NCI-H2196 treated with DMSO at 0.1 percent for 48 hours (cell line): ENCODE data around the gene PRKCA.

Experiments used
- DNase-seq: peaks from one replicate; lab custom pipeline; 2025; ENCODE audit not compliant: unreplicated experiment; lab: John Stamatoyannopoulos, UW

PRKCA gene

GRCh38 chr17:66843627-66844026 is 541.2 kb downstream of the PRKCA start:
- DNase-seq, result no peak

GRCh38 chr17:66847704-66848103 is 545.3 kb downstream of the PRKCA start:
- DNase-seq, result no peak

GRCh38 chr17:66848496-66848895 is 546.1 kb downstream of the PRKCA start:
- DNase-seq, result no peak

- DNase-seq, result no peak
Measured at GRCh38 chr17:66849032-66849655, 546.7 kb downstream of the PRKCA start.

GRCh38 chr17:66849851-66850580 is 547.6 kb downstream of the PRKCA start:
- no peak for DNase-seq

- DNase-seq, result no peak
Measured at GRCh38 chr17:66850692-66851091, 548.3 kb downstream of the PRKCA start.

GRCh38 chr17:66855204-66855603 is 552.8 kb downstream of the PRKCA start:
- no peak for DNase-seq

- DNase-seq, result no peak
Measured at GRCh38 chr17:66858226-66859083, 556.0 kb downstream of the PRKCA start.

GRCh38 chr17:66859353-66859752 is 556.9 kb downstream of the PRKCA start:
- DNase-seq, result no peak

- DNase-seq, result no peak
Measured at GRCh38 chr17:66860204-66860603, 557.8 kb downstream of the PRKCA start.
